ENCODE results near the gene CLTB.
"Not testable (repeated sequence)": the region's sequence is repeated elsewhere in the genome, so short reads cannot be mapped to it uniquely, and the experiment has no call there.

CLTB gene

GRCh38 chr5:176427971-176428370 is 11.6 kb upstream of the CLTB start:
- DNase-seq (ENCODE audit: low read depth, low spot score): no peak

GRCh38 chr5:176426876-176427275 is 10.5 kb upstream of the CLTB start:
- no peak for DNase-seq (ENCODE audit: low read depth, low spot score)

- DNase-seq (ENCODE audit: low read depth, low spot score): no peak
Measured at GRCh38 chr5:176425791-176426190, 9.5 kb upstream of the CLTB start.

GRCh38 chr5:176425138-176425537 is 8.8 kb upstream of the CLTB start:
- DNase-seq (ENCODE audit: low read depth, low spot score): no peak

- DNase-seq (ENCODE audit: low read depth, low spot score): no peak
Measured at GRCh38 chr5:176424181-176424580, 7.8 kb upstream of the CLTB start.

GRCh38 chr5:176420972-176421544 is 4.7 kb upstream of the CLTB start:
- DNase-seq (ENCODE audit: low read depth, low spot score): no peak

- DNase-seq (ENCODE audit: low read depth, low spot score): no peak
Measured at GRCh38 chr5:176420086-176420485, 3.7 kb upstream of the CLTB start.

GRCh38 chr5:176418251-176418650 is 1.9 kb upstream of the CLTB start:
- no peak for DNase-seq (ENCODE audit: low read depth, low spot score)

GRCh38 chr5:176416965-176417364 is 626 bp upstream of the CLTB start:
- no peak for DNase-seq (ENCODE audit: low read depth, low spot score)

- DNase-seq (ENCODE audit: low read depth, low spot score): no peak
Measured at GRCh38 chr5:176415240-176415951, 943 bp downstream of the CLTB start.

- no peak for DNase-seq (ENCODE audit: low read depth, low spot score)
Measured at GRCh38 chr5:176414704-176415103, 1.6 kb downstream of the CLTB start.

- DNase-seq (ENCODE audit: low read depth, low spot score): no peak
Measured at GRCh38 chr5:176413709-176414191, 2.6 kb downstream of the CLTB start.

GRCh38 chr5:176413255-176413565 is 3.1 kb downstream of the CLTB start:
- no peak for DNase-seq (ENCODE audit: low read depth, low spot score)

GRCh38 chr5:176412517-176413254 is 3.7 kb downstream of the CLTB start:
- DNase-seq (ENCODE audit: low read depth, low spot score): no peak

GRCh38 chr5:176410486-176411180 is 5.7 kb downstream of the CLTB start:
- no peak for DNase-seq (ENCODE audit: low read depth, low spot score)

GRCh38 chr5:176409765-176410164 is 6.6 kb downstream of the CLTB start:
- no peak for DNase-seq (ENCODE audit: low read depth, low spot score)

- no peak for DNase-seq (ENCODE audit: low read depth, low spot score)
Measured at GRCh38 chr5:176408590-176408989, 7.7 kb downstream of the CLTB start.

GRCh38 chr5:176408252-176408573 is 8.1 kb downstream of the CLTB start:
- not testable (repeated sequence) for DNase-seq (ENCODE audit: low read depth, low spot score)

GRCh38 chr5:176407456-176408251 is 8.7 kb downstream of the CLTB start:
- no peak for DNase-seq (ENCODE audit: low read depth, low spot score)

- DNase-seq (ENCODE audit: low read depth, low spot score): no peak
Measured at GRCh38 chr5:176406436-176407052, 9.8 kb downstream of the CLTB start.

Measured in iPS DF 19.7 (cell line).